ENCODE results near the gene CRAT.

DNA sequence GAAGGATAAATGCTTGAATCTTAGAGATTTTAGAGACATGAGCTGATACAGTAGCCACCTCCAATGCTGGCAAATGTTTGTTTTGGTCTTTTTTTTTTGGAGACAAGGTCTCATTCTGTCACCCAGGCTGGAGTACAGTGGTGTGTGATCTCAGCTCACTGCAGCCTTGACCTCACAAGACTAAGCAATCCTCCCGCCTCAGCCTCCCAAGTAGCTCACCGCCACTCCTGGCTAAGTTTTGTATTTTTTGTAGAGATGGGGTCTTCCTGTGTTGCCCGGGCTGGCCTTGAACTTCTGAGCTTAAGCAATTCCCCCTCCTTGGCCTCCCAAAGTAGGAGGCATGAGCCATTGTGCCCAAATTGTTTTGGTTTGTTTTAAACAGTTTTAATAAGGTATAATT, 36.5 kb downstream of the CRAT start:
- no peak for TF ChIP-seq EZH2phosphoT487 (IDR thresholded peaks at IDR 0.05)
- TF ChIP-seq, protein P1, sequence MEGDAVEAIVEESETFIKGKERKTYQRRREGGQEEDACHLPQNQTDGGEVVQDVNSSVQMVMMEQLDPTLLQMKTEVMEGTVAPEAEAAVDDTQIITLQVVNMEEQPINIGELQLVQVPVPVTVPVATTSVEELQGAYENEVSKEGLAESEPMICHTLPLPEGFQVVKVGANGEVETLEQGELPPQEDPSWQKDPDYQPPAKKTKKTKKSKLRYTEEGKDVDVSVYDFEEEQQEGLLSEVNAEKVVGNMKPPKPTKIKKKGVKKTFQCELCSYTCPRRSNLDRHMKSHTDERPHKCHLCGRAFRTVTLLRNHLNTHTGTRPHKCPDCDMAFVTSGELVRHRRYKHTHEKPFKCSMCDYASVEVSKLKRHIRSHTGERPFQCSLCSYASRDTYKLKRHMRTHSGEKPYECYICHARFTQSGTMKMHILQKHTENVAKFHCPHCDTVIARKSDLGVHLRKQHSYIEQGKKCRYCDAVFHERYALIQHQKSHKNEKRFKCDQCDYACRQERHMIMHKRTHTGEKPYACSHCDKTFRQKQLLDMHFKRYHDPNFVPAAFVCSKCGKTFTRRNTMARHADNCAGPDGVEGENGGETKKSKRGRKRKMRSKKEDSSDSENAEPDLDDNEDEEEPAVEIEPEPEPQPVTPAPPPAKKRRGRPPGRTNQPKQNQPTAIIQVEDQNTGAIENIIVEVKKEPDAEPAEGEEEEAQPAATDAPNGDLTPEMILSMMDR (IDR thresholded peaks at IDR 0.05) = no peak

All from neural progenitor cell (in vitro differentiated cells).